ENCODE results near the gene IRF2BP1. TPM values are rescaled to one million over a fixed set of nuclear protein-coding genes. Genes with fewer than 3 reads are reported as not detected.
A peak's percentile ranks its signal among the peaks of the same experiment; 100 is the strongest.

The IRF2BP1 gene
- total and polyA plus RNA-seq, 2 of the 13 experiments (the other 11 are each of a cell fraction or from before 2014, with no cell fraction given): 4.3 to 14.3 TPM

DNA sequence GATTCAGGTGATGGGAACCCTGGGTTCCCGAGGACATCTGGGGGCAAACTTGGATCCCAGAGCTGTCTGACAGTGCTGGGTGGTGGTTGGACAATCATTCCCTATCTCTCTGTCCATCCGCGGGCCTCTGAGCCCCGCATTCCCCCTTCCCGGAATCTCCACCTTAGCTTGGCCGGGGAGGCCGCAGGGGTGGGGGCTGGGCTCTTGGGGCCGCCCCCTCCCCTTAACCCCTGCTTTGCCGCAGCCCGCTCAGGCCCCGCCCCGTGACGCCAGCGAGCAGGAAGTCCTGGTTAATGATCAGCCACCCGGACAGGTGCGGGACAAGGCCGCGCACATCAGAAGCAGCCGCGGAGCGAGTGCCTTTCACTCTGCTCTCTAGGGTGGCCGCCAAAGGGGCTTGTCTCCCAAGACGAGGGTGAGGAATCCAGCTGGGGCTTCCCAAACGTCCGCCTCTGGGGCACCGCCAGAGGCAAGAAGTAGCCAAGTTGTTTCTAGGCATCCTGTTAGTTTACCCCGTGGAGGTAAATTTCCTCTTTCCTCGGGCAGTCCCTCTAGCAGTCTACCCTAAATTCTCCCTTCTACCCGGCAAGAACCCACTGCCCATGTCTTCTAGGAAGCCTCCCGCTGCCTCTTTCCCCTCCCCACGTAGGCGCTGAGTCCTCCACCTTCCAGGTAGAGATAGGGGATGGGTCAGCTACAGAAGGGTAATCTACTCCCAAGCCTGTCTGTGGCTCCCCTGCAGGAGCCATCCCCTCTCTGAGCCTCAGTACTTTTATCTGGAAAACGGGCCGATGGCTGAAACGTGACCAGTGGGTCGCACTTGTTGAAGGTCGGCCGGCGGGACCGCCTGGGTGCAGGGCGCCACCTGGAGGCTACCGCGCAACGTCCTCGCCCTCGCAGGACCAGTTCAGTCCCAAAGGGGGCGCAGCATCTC, 3.0 kb downstream of the IRF2BP1 start (continued):
- TF ChIP-seq ZNF383 (CRISPR knock-in tag; IDR thresholded peaks at IDR 0.05; ENCODE audit: borderline replicate concordance): 0 out of 2 replicates have a peak, but pooled peaks have one; percentile 72
- TF ChIP-seq CBX2 (IDR thresholded peaks at IDR 0.05; ENCODE audit: low read depth, low read length): no peak
- no peak for TF ChIP-seq CBX2 (CRISPR knock-in tag; IDR thresholded peaks at IDR 0.05; ENCODE audit: low read depth)
- TF ChIP-seq TEAD2 (CRISPR knock-in tag; IDR thresholded peaks at IDR 0.05): no peak
- peak; percentile 4; the same call in 1 of the 2 replicates for TF ChIP-seq ZNF614 (CRISPR knock-in tag; IDR thresholded peaks at IDR 0.05; ENCODE audit: borderline replicate concordance)
- TF ChIP-seq NR3C1 (CRISPR knock-in tag; IDR thresholded peaks at IDR 0.05): no peak
- 0 out of 2 replicates have a peak, but pooled peaks have one; percentile 59 for TF ChIP-seq RBAK (CRISPR knock-in tag; IDR thresholded peaks at IDR 0.05)
- no peak for TF ChIP-seq NBN (conservative IDR thresholded peaks at IDR 0.05)
- TF ChIP-seq, protein P1, sequence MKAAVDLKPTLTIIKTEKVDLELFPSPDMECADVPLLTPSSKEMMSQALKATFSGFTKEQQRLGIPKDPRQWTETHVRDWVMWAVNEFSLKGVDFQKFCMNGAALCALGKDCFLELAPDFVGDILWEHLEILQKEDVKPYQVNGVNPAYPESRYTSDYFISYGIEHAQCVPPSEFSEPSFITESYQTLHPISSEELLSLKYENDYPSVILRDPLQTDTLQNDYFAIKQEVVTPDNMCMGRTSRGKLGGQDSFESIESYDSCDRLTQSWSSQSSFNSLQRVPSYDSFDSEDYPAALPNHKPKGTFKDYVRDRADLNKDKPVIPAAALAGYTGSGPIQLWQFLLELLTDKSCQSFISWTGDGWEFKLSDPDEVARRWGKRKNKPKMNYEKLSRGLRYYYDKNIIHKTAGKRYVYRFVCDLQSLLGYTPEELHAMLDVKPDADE (CRISPR knock-in tag; IDR thresholded peaks at IDR 0.05): no peak
- TF ChIP-seq, protein P2, sequence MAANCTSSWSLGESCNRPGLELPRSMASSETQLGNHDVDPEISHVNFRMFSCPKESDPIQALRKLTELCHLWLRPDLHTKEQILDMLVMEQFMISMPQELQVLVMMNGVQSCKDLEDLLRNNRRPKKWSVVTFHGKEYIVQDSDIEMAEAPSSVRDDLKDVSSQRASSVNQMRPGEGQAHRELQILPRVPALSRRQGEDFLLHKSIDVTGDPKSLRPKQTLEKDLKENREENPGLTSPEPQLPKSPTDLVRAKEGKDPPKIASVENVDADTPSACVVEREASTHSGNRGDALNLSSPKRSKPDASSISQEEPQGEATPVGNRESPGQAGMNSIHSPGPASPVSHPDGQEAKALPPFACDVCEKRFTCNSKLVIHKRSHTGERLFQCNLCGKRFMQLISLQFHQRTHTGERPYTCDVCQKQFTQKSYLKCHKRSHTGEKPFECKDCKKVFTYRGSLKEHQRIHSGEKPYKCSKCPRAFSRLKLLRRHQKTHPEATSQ (CRISPR knock-in tag; IDR thresholded peaks at IDR 0.05; ENCODE audit: borderline replicate concordance): peak; percentile 50; the same call in 1 of the 2 replicates
- TF ChIP-seq ZNF660 (CRISPR knock-in tag; IDR thresholded peaks at IDR 0.05; ENCODE audit: borderline replicate concordance, low read depth): no peak
- TF ChIP-seq JDP2 (CRISPR knock-in tag; IDR thresholded peaks at IDR 0.05; ENCODE audit: borderline replicate concordance): no peak; the same call in 1 of the 2 replicates
- peak; percentile 61; the same call in 1 of the 2 replicates for TF ChIP-seq MED13 (CRISPR knock-in tag; IDR thresholded peaks at IDR 0.05)
- TF ChIP-seq, protein P3, sequence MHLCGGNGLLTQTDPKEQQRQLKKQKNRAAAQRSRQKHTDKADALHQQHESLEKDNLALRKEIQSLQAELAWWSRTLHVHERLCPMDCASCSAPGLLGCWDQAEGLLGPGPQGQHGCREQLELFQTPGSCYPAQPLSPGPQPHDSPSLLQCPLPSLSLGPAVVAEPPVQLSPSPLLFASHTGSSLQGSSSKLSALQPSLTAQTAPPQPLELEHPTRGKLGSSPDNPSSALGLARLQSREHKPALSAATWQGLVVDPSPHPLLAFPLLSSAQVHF (CRISPR knock-in tag; IDR thresholded peaks at IDR 0.05): no peak
- no peak for TF ChIP-seq MED8 (CRISPR knock-in tag; IDR thresholded peaks at IDR 0.05; ENCODE audit: insufficient replicate concordance)
- TF ChIP-seq, protein P4, sequence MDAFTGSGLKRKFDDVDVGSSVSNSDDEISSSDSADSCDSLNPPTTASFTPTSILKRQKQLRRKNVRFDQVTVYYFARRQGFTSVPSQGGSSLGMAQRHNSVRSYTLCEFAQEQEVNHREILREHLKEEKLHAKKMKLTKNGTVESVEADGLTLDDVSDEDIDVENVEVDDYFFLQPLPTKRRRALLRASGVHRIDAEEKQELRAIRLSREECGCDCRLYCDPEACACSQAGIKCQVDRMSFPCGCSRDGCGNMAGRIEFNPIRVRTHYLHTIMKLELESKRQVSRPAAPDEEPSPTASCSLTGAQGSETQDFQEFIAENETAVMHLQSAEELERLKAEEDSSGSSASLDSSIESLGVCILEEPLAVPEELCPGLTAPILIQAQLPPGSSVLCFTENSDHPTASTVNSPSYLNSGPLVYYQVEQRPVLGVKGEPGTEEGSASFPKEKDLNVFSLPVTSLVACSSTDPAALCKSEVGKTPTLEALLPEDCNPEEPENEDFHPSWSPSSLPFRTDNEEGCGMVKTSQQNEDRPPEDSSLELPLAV (CRISPR knock-in tag; conservative IDR thresholded peaks at IDR 0.05; ENCODE audit: low read depth): no peak
- TF ChIP-seq ZBTB1 (CRISPR knock-in tag; IDR thresholded peaks at IDR 0.05; ENCODE audit: borderline replicate concordance): no peak
- TF ChIP-seq, protein P5, sequence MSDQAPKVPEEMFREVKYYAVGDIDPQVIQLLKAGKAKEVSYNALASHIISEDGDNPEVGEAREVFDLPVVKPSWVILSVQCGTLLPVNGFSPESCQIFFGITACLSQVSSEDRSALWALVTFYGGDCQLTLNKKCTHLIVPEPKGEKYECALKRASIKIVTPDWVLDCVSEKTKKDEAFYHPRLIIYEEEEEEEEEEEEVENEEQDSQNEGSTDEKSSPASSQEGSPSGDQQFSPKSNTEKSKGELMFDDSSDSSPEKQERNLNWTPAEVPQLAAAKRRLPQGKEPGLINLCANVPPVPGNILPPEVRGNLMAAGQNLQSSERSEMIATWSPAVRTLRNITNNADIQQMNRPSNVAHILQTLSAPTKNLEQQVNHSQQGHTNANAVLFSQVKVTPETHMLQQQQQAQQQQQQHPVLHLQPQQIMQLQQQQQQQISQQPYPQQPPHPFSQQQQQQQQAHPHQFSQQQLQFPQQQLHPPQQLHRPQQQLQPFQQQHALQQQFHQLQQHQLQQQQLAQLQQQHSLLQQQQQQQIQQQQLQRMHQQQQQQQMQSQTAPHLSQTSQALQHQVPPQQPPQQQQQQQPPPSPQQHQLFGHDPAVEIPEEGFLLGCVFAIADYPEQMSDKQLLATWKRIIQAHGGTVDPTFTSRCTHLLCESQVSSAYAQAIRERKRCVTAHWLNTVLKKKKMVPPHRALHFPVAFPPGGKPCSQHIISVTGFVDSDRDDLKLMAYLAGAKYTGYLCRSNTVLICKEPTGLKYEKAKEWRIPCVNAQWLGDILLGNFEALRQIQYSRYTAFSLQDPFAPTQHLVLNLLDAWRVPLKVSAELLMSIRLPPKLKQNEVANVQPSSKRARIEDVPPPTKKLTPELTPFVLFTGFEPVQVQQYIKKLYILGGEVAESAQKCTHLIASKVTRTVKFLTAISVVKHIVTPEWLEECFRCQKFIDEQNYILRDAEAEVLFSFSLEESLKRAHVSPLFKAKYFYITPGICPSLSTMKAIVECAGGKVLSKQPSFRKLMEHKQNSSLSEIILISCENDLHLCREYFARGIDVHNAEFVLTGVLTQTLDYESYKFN (CRISPR knock-in tag; conservative IDR thresholded peaks at IDR 0.05): peak; percentile 92
- peak; percentile 81 for TF ChIP-seq ZNF567 (CRISPR knock-in tag; IDR thresholded peaks at IDR 0.05; ENCODE audit: borderline replicate concordance)

Data from HepG2 (cell line).